KMS-11 (cell line): Measurements from ENCODE around the gene EDA.

Source experiments
- H2AFZ ChIP-seq: fragments of 200-600 bp; sonication (generic); 2 replicates; pipeline ENCODE4 v1.6.1; 2016; ENCODE audit warnings: antibody characterized with exemption, mixed run types, low read depth
- H3K27ac ChIP-seq: fragments of 200-600 bp; sonication (generic); 2 replicates; pipeline ENCODE4 v1.6.1; 2016; ENCODE audit warnings: mild to moderate bottlenecking, mixed run types
- H3K27me3 ChIP-seq: fragments of 200-600 bp; sonication (generic); 2 replicates; pipeline ENCODE4 v1.6.1; 2017; ENCODE audit warnings: mild to moderate bottlenecking, low read depth, mixed run types, moderate library complexity; ENCODE audit not compliant: insufficient read depth
- H3K36me3 ChIP-seq: fragments of 200-600 bp; sonication (generic); 2 replicates; pipeline ENCODE4 v1.6.1; 2017; ENCODE audit warnings: mild to moderate bottlenecking, mixed run types; ENCODE audit not compliant: insufficient read depth
- H3K4me1 ChIP-seq: fragments of 200-600 bp; sonication (generic); 2 replicates; pipeline ENCODE4 v1.6.1; 2016; ENCODE audit warnings: mild to moderate bottlenecking, low read depth, mixed run types; ENCODE audit not compliant: poor library complexity, severe bottlenecking
- H3K4me2 ChIP-seq: fragments of 200-600 bp; sonication (generic); 2 replicates; pipeline ENCODE4 v1.7.0; 2016; ENCODE audit warnings: mild to moderate bottlenecking, mixed run types
- H3K4me3 ChIP-seq: fragments of 200-600 bp; sonication (generic); IDR thresholded peaks from 2 replicates; pipeline ENCODE4 v1.6.1; 2017; ENCODE audit warnings: low read depth, low read length, mixed read lengths; ENCODE audit not compliant: insufficient read depth
- H3K79me2 ChIP-seq: fragments of 200-600 bp; sonication (generic); 2 replicates; pipeline ENCODE4 v1.6.1; 2016; ENCODE audit warnings: low read depth, mixed run types; ENCODE audit not compliant: insufficient read depth
- H3K9ac ChIP-seq: fragments of 200-600 bp; sonication (generic); 2 replicates; pipeline ENCODE4 v1.6.1; 2016; ENCODE audit warnings: mild to moderate bottlenecking, mixed run types
- H4K20me1 ChIP-seq: fragments of 200-600 bp; sonication (generic); 2 replicates; pipeline ENCODE4 v1.6.1; 2016; ENCODE audit warnings: mild to moderate bottlenecking, mixed run types; ENCODE audit not compliant: insufficient read depth
- TF ChIP-seq, protein P1 (sequence below): fragments of 200-600 bp; sonication (generic); conservative IDR thresholded peaks from 2 replicates; pipeline ENCODE4 v1.6.1; 2017; ENCODE audit warnings: low read depth, mild to moderate bottlenecking, antibody characterized with exemption, low read length, moderate library complexity, mixed read lengths

The EDA gene

DNA sequence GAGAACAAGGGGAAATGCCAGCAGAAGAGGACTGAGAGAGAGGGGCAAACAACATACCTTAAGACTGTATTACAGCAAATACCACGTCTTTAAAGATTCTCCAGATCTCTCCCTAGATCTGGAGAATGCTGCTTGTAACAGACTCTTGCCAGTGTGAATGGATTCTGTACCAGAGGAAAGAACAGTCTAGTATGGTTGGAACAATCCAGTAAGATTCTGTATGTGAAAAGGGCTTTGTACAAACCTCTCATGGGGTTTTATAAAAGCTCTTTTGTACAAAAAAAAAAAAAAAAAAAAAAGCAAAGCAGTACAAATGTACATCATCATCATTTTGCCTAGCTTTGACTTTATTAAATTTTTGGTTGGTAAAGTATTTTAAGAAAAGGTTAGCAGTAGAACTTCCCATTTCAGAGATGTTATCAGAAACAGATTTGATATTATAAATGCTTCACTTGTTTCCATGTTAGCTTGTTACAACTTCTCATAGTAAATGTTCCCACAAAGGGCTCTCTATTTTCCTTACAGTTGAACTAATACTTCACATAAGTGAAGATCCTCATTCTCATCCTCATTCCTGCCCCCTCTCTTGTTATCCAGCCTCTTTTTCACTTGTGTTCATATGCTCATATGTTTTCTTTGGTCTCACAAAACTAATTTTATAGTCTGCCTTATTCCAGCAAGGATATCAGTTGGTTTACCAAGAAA is 144.2 kb downstream of the EDA start:
- Histone ChIP-seq H3K27me3 (no peaks in the 10 kb centered on the region), H3K4me2 (no peak overlapping the region), H3K36me3 (no peaks in the 10 kb centered on the region), H3K27ac (no peak overlapping the region), H3K4me1 (no peaks in the 10 kb centered on the region), H4K20me1 (no peaks in the 10 kb centered on the region), H3K4me3 (no peak overlapping the region), H3K79me2 (no peaks in the 10 kb centered on the region), H2AFZ (no peak overlapping the region), H3K9ac (no peak overlapping the region)
- TF ChIP-seq, protein P1, sequence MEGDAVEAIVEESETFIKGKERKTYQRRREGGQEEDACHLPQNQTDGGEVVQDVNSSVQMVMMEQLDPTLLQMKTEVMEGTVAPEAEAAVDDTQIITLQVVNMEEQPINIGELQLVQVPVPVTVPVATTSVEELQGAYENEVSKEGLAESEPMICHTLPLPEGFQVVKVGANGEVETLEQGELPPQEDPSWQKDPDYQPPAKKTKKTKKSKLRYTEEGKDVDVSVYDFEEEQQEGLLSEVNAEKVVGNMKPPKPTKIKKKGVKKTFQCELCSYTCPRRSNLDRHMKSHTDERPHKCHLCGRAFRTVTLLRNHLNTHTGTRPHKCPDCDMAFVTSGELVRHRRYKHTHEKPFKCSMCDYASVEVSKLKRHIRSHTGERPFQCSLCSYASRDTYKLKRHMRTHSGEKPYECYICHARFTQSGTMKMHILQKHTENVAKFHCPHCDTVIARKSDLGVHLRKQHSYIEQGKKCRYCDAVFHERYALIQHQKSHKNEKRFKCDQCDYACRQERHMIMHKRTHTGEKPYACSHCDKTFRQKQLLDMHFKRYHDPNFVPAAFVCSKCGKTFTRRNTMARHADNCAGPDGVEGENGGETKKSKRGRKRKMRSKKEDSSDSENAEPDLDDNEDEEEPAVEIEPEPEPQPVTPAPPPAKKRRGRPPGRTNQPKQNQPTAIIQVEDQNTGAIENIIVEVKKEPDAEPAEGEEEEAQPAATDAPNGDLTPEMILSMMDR: no peak

GRCh38 chrX:69761633-69762032 is 145.7 kb downstream of the EDA start:
- Histone ChIP-seq H4K20me1 (no peaks in the 10 kb centered on the region), H3K4me3 (no peak overlapping the region), H3K4me2 (no peak overlapping the region), H3K4me1 (no peaks in the 10 kb centered on the region), H3K27me3 (no peaks in the 10 kb centered on the region), H3K79me2 (no peaks in the 10 kb centered on the region), H2AFZ (no peak overlapping the region), H3K27ac (no peak overlapping the region), H3K36me3 (no peaks in the 10 kb centered on the region), H3K9ac (no peak overlapping the region)
- TF ChIP-seq, protein P1: no peak

GRCh38 chrX:69762340-69762739 is 146.4 kb downstream of the EDA start:
- TF ChIP-seq, protein P1: no peak
- H3K27me3 ChIP-seq: no peaks in the 10 kb centered on the region
- H3K79me2 ChIP-seq: no peaks in the 10 kb centered on the region
- no peak overlapping the region for H3K9ac ChIP-seq
- no peak overlapping the region for H2AFZ ChIP-seq
- H3K27ac ChIP-seq: no peak overlapping the region
- no peaks in the 10 kb centered on the region for H3K36me3 ChIP-seq
- H3K4me2 ChIP-seq: no peak overlapping the region
- no peaks in the 10 kb centered on the region for H3K4me1 ChIP-seq
- H3K4me3 ChIP-seq: no peak overlapping the region
- no peaks in the 10 kb centered on the region for H4K20me1 ChIP-seq

DNA sequence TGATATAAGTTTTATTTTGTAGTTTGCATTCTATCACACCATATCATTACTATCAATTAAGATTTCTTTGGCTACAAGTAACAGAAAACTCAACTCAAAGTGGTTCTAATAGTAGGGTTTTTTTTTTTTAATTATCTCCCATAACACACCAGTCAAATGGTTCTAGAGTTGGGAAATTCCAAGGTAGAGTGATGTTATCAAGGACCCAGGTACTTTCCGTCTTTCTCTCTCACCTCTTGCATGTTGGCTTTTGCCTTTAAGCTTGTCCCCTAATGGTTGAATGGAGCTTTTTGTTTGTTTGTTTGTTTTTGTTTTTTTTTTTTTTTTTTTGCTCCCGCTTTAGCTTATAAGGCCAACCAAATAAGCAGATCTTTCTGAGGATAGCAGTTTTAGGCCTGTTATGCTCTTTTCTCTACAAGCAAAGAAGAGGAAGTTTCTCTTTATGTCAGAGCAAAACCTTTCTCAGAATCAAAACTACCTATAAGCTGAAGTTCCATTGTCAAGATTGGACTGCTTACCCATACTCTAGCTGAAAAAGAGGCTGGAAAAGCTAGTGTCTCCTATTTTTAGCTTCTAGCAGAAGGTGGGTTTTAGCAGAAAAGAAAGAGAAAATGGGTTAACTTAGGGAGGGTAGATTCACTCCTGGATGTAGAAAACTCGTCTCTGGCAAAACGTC is 177.5 kb downstream of the EDA start:
- H3K79me2 ChIP-seq: no peaks in the 10 kb centered on the region
- H3K4me1 ChIP-seq: no peaks in the 10 kb centered on the region
- no peak overlapping the region for H3K27ac ChIP-seq
- H3K4me3 ChIP-seq: no peak overlapping the region
- H3K27me3 ChIP-seq: no peaks in the 10 kb centered on the region
- H3K9ac ChIP-seq: no peak overlapping the region
- no peak overlapping the region for H2AFZ ChIP-seq
- H4K20me1 ChIP-seq: no peaks in the 10 kb centered on the region
- no peak overlapping the region for H3K4me2 ChIP-seq
- TF ChIP-seq, protein P1: no peak
- H3K36me3 ChIP-seq: no peaks in the 10 kb centered on the region
